ENCODE results near the gene PIK3R3.

DNA sequence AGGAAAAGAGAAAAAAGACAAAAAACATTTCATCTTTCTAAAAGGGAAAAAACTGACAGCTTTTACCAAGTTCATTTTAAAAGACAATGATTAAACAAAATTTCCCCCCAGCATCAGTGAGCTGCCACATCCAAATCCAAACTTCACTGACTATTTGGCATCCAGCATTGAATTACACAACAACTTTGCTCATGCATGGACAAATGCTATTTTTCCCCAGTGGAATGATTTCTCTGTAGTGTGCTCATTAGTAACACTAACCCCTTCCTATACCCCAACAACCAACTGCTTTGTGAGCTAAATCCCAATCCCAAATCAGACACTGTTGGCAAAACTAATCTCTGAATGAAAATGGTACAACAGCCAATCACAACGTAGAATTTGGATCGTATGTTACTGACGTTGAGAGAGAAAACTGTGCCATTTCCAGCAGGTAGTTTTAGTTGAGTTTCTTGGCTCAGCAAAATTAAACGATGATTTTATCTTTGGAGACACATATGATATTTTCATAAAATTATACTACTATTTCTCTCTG is 37.9 kb downstream of the PIK3R3 start:
- TF ChIP-seq CREB1 (CRISPR knock-in tag; IDR thresholded peaks at IDR 0.05) (no peak), TEAD4 (CRISPR knock-in tag; IDR thresholded peaks at IDR 0.05) (no peak), CBFB (CRISPR knock-in tag; IDR thresholded peaks at IDR 0.05; ENCODE audit: low read depth) (no peak), NFATC4 (CRISPR knock-in tag; IDR thresholded peaks at IDR 0.05) (no peak), NR1H2 (CRISPR knock-in tag; IDR thresholded peaks at IDR 0.05) (no peak), ELF4 (CRISPR knock-in tag; IDR thresholded peaks at IDR 0.05; ENCODE audit: low read depth) (no peak)
- TF ChIP-seq, protein P1, sequence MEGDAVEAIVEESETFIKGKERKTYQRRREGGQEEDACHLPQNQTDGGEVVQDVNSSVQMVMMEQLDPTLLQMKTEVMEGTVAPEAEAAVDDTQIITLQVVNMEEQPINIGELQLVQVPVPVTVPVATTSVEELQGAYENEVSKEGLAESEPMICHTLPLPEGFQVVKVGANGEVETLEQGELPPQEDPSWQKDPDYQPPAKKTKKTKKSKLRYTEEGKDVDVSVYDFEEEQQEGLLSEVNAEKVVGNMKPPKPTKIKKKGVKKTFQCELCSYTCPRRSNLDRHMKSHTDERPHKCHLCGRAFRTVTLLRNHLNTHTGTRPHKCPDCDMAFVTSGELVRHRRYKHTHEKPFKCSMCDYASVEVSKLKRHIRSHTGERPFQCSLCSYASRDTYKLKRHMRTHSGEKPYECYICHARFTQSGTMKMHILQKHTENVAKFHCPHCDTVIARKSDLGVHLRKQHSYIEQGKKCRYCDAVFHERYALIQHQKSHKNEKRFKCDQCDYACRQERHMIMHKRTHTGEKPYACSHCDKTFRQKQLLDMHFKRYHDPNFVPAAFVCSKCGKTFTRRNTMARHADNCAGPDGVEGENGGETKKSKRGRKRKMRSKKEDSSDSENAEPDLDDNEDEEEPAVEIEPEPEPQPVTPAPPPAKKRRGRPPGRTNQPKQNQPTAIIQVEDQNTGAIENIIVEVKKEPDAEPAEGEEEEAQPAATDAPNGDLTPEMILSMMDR (IDR thresholded peaks at IDR 0.05) = no peak
- TF ChIP-seq, protein P2, sequence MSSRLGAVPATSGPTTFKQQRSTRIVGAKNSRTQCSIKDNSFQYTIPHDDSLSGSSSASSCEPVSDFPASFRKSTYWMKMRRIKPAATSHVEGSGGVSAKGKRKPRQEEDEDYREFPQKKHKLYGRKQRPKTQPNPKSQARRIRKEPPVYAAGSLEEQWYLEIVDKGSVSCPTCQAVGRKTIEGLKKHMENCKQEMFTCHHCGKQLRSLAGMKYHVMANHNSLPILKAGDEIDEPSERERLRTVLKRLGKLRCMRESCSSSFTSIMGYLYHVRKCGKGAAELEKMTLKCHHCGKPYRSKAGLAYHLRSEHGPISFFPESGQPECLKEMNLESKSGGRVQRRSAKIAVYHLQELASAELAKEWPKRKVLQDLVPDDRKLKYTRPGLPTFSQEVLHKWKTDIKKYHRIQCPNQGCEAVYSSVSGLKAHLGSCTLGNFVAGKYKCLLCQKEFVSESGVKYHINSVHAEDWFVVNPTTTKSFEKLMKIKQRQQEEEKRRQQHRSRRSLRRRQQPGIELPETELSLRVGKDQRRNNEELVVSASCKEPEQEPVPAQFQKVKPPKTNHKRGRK (CRISPR knock-in tag; IDR thresholded peaks at IDR 0.05; ENCODE audit: borderline replicate concordance) = no peak
- TF ChIP-seq, protein P3, sequence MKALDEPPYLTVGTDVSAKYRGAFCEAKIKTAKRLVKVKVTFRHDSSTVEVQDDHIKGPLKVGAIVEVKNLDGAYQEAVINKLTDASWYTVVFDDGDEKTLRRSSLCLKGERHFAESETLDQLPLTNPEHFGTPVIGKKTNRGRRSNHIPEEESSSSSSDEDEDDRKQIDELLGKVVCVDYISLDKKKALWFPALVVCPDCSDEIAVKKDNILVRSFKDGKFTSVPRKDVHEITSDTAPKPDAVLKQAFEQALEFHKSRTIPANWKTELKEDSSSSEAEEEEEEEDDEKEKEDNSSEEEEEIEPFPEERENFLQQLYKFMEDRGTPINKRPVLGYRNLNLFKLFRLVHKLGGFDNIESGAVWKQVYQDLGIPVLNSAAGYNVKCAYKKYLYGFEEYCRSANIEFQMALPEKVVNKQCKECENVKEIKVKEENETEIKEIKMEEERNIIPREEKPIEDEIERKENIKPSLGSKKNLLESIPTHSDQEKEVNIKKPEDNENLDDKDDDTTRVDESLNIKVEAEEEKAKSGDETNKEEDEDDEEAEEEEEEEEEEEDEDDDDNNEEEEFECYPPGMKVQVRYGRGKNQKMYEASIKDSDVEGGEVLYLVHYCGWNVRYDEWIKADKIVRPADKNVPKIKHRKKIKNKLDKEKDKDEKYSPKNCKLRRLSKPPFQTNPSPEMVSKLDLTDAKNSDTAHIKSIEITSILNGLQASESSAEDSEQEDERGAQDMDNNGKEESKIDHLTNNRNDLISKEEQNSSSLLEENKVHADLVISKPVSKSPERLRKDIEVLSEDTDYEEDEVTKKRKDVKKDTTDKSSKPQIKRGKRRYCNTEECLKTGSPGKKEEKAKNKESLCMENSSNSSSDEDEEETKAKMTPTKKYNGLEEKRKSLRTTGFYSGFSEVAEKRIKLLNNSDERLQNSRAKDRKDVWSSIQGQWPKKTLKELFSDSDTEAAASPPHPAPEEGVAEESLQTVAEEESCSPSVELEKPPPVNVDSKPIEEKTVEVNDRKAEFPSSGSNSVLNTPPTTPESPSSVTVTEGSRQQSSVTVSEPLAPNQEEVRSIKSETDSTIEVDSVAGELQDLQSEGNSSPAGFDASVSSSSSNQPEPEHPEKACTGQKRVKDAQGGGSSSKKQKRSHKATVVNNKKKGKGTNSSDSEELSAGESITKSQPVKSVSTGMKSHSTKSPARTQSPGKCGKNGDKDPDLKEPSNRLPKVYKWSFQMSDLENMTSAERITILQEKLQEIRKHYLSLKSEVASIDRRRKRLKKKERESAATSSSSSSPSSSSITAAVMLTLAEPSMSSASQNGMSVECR (CRISPR knock-in tag; IDR thresholded peaks at IDR 0.05; ENCODE audit: borderline replicate concordance) = no peak
- TF ChIP-seq, protein P4, sequence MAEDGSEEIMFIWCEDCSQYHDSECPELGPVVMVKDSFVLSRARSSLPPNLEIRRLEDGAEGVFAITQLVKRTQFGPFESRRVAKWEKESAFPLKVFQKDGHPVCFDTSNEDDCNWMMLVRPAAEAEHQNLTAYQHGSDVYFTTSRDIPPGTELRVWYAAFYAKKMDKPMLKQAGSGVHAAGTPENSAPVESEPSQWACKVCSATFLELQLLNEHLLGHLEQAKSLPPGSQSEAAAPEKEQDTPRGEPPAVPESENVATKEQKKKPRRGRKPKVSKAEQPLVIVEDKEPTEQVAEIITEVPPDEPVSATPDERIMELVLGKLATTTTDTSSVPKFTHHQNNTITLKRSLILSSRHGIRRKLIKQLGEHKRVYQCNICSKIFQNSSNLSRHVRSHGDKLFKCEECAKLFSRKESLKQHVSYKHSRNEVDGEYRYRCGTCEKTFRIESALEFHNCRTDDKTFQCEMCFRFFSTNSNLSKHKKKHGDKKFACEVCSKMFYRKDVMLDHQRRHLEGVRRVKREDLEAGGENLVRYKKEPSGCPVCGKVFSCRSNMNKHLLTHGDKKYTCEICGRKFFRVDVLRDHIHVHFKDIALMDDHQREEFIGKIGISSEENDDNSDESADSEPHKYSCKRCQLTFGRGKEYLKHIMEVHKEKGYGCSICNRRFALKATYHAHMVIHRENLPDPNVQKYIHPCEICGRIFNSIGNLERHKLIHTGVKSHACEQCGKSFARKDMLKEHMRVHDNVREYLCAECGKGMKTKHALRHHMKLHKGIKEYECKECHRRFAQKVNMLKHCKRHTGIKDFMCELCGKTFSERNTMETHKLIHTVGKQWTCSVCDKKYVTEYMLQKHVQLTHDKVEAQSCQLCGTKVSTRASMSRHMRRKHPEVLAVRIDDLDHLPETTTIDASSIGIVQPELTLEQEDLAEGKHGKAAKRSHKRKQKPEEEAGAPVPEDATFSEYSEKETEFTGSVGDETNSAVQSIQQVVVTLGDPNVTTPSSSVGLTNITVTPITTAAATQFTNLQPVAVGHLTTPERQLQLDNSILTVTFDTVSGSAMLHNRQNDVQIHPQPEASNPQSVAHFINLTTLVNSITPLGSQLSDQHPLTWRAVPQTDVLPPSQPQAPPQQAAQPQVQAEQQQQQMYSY (CRISPR knock-in tag; IDR thresholded peaks at IDR 0.05) = no peak
- TF ChIP-seq, protein P5, sequence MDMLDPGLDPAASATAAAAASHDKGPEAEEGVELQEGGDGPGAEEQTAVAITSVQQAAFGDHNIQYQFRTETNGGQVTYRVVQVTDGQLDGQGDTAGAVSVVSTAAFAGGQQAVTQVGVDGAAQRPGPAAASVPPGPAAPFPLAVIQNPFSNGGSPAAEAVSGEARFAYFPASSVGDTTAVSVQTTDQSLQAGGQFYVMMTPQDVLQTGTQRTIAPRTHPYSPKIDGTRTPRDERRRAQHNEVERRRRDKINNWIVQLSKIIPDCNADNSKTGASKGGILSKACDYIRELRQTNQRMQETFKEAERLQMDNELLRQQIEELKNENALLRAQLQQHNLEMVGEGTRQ (CRISPR knock-in tag; IDR thresholded peaks at IDR 0.05) = no peak
- TF ChIP-seq, protein P6, sequence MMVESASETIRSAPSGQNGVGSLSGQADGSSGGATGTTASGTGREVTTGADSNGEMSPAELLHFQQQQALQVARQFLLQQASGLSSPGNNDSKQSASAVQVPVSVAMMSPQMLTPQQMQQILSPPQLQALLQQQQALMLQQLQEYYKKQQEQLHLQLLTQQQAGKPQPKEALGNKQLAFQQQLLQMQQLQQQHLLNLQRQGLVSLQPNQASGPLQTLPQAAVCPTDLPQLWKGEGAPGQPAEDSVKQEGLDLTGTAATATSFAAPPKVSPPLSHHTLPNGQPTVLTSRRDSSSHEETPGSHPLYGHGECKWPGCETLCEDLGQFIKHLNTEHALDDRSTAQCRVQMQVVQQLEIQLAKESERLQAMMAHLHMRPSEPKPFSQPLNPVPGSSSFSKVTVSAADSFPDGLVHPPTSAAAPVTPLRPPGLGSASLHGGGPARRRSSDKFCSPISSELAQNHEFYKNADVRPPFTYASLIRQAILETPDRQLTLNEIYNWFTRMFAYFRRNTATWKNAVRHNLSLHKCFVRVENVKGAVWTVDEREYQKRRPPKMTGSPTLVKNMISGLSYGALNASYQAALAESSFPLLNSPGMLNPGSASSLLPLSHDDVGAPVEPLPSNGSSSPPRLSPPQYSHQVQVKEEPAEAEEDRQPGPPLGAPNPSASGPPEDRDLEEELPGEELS (CRISPR knock-in tag; IDR thresholded peaks at IDR 0.05) = no peak
- TF ChIP-seq, protein P7, sequence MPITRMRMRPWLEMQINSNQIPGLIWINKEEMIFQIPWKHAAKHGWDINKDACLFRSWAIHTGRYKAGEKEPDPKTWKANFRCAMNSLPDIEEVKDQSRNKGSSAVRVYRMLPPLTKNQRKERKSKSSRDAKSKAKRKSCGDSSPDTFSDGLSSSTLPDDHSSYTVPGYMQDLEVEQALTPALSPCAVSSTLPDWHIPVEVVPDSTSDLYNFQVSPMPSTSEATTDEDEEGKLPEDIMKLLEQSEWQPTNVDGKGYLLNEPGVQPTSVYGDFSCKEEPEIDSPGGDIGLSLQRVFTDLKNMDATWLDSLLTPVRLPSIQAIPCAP (CRISPR knock-in tag; IDR thresholded peaks at IDR 0.05) = no peak
- TF ChIP-seq, protein P8, sequence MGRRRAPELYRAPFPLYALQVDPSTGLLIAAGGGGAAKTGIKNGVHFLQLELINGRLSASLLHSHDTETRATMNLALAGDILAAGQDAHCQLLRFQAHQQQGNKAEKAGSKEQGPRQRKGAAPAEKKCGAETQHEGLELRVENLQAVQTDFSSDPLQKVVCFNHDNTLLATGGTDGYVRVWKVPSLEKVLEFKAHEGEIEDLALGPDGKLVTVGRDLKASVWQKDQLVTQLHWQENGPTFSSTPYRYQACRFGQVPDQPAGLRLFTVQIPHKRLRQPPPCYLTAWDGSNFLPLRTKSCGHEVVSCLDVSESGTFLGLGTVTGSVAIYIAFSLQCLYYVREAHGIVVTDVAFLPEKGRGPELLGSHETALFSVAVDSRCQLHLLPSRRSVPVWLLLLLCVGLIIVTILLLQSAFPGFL (CRISPR knock-in tag; IDR thresholded peaks at IDR 0.05; ENCODE audit: borderline replicate concordance) = no peak

All from WTC11 (cell line).